HepG2 (cell line): ENCODE measurements around the gene SMTNL2.
"Not testable (repeated sequence)": the region's sequence is repeated elsewhere in the genome, so short reads cannot be mapped to it uniquely, and the experiment has no call there.

Source experiments
- CTCF ChIP-seq: sonication (generic); formaldehyde crosslinking; IDR thresholded peaks from 2 replicates; pipeline ENCODE4 v1.5.0; 2020; ENCODE audit warnings: mild to moderate bottlenecking, missing genetic modification reagents, moderate library complexity
- EZH2 ChIP-seq: conservative IDR thresholded peaks from 2 replicates; pipeline ENCODE4 v1.6.1; 2012; ENCODE audit warnings: mild to moderate bottlenecking, low read depth, low read length, moderate library complexity
- FOSL1 ChIP-seq: sonication (generic); formaldehyde crosslinking; IDR thresholded peaks from 2 replicates; pipeline ENCODE4 v1.9.0; 2021; ENCODE audit warnings: missing genetic modification reagents, borderline replicate concordance
- JUN ChIP-seq: sonication (generic); formaldehyde crosslinking; IDR thresholded peaks from 2 replicates; pipeline ENCODE4 v1.4.0; 2020; ENCODE audit warnings: mild to moderate bottlenecking, missing genetic modification reagents
- NFE2L1 ChIP-seq: sonication (generic); formaldehyde crosslinking; IDR thresholded peaks from 2 replicates; pipeline ENCODE4 v1.4.0; 2020; ENCODE audit warnings: missing genetic modification reagents, mild to moderate bottlenecking, borderline replicate concordance
- SATB2 ChIP-seq: sonication (generic); formaldehyde crosslinking; IDR thresholded peaks from 2 replicates; pipeline ENCODE4 v1.5.0; 2020; ENCODE audit warnings: missing genetic modification reagents
- TAF1 ChIP-seq: sonication (generic); formaldehyde crosslinking; IDR thresholded peaks from 2 replicates; pipeline ENCODE4 v1.4.0; 2020; ENCODE audit warnings: missing genetic modification reagents
- TCF12 ChIP-seq, 2 experiments: fragments of 450-650 bp in 1 of 2; sonication (generic) in 1 of 2; formaldehyde crosslinking in 1 of 2; IDR thresholded peaks; 2 replicates each; pipeline versions ENCODE4 v1.6.1 to v1.8.0; 2017 to 2022; ENCODE audit warnings: antibody characterized with exemption in 1 of 2, mild to moderate bottlenecking in 1 of 2, missing genetic modification reagents in 1 of 2, moderate library complexity in 1 of 2
- ZC3H13 ChIP-seq: sonication (generic); formaldehyde crosslinking; IDR thresholded peaks from 2 replicates; pipeline ENCODE4 v1.8.1; 2023; ENCODE audit warnings: mild to moderate bottlenecking, missing genetic modification reagents, moderate library complexity
- ZNF660 ChIP-seq: sonication (generic); formaldehyde crosslinking; IDR thresholded peaks from 2 replicates; pipeline ENCODE4 v1.5.1; 2020; ENCODE audit warnings: mild to moderate bottlenecking, low read depth, missing genetic modification reagents, borderline replicate concordance
- ZNF776 ChIP-seq: sonication (generic); formaldehyde crosslinking; IDR thresholded peaks from 2 replicates; pipeline ENCODE4 v1.4.0; 2020; ENCODE audit warnings: mild to moderate bottlenecking, missing genetic modification reagents
- TF ChIP-seq, protein P1 (sequence below): sonication (generic); formaldehyde crosslinking; conservative IDR thresholded peaks from 2 replicates; pipeline ENCODE4 v1.4.0; 2020; ENCODE audit warnings: missing genetic modification reagents

DNA sequence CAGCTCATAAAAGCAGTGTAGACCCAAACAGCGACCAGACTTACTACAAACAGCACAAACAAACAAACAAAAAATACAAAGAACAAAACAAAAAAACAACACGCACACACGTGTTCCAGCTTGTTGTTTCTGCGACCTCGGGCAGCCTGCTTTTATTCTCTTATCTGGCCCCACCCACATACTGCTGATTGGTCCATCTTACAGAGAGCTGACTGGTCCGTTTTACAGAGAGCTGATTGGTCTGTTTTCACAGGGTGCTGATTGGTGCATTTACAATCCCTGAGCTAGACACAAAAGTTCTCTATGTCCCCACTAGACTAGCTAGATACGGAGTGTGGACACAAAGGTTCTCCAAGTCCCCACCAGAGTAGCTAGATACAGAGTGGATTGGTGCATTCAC is 71.6 kb downstream of the SMTNL2 start:
- not testable (repeated sequence) for TF ChIP-seq TAF1 (CRISPR knock-in tag); TCF12 (IDR thresholded peaks at IDR 0.05); TCF12 (CRISPR knock-in tag; IDR thresholded peaks at IDR 0.05); JUN (CRISPR knock-in tag); CTCF (CRISPR knock-in tag); ZNF776 (CRISPR knock-in tag); FOSL1; ZC3H13 (CRISPR knock-in tag); EZH2; ZNF660 (CRISPR knock-in tag); NFE2L1 (CRISPR knock-in tag); SATB2 (CRISPR knock-in tag)
- TF ChIP-seq, protein P1, sequence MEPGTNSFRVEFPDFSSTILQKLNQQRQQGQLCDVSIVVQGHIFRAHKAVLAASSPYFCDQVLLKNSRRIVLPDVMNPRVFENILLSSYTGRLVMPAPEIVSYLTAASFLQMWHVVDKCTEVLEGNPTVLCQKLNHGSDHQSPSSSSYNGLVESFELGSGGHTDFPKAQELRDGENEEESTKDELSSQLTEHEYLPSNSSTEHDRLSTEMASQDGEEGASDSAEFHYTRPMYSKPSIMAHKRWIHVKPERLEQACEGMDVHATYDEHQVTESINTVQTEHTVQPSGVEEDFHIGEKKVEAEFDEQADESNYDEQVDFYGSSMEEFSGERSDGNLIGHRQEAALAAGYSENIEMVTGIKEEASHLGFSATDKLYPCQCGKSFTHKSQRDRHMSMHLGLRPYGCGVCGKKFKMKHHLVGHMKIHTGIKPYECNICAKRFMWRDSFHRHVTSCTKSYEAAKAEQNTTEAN (CRISPR knock-in tag) = not testable (repeated sequence)
